Cardiac fibroblast (primary cell): Measurements from ENCODE around the gene PAIP2.
"Not testable (repeated sequence)": the region's sequence is repeated elsewhere in the genome, so short reads cannot be mapped to it uniquely, and the experiment has no call there.

Experiments used
- DNase-seq, 2 donors: peaks; one replicate each; pipeline versions ENCODE4 v3.0.0 to v3.0.0-alpha.2; 2010; ENCODE audit warnings: low read depth in 2 of 2
- H3K4me3 ChIP-seq, 2 donors: replicated peaks in 1 of 2; 1 replicate in 1 of 2; 2 replicates in 1 of 2; pipeline ENCODE4 v1.5.1; 2011; ENCODE audit warnings: low read depth in 2 of 2, low read length in 2 of 2, mild to moderate bottlenecking in 2 of 2, moderate library complexity in 1 of 2
- TF ChIP-seq, protein P1 (sequence below): IDR thresholded peaks from one replicate; pipeline ENCODE4 v1.5.1; 2011; ENCODE audit warnings: low read depth, mild to moderate bottlenecking, low read length, inconsistent platforms

Gene PAIP2

GRCh38 chr5:139403787-139404483, 62.3 kb downstream of the PAIP2 start, which contains the start of gene SPATA24:
TSS of gene SPATA24 (minus strand) at chr5:139404089. CDS start at chr5:139404060, 29 bp downstream.
- TF ChIP-seq, protein P1, sequence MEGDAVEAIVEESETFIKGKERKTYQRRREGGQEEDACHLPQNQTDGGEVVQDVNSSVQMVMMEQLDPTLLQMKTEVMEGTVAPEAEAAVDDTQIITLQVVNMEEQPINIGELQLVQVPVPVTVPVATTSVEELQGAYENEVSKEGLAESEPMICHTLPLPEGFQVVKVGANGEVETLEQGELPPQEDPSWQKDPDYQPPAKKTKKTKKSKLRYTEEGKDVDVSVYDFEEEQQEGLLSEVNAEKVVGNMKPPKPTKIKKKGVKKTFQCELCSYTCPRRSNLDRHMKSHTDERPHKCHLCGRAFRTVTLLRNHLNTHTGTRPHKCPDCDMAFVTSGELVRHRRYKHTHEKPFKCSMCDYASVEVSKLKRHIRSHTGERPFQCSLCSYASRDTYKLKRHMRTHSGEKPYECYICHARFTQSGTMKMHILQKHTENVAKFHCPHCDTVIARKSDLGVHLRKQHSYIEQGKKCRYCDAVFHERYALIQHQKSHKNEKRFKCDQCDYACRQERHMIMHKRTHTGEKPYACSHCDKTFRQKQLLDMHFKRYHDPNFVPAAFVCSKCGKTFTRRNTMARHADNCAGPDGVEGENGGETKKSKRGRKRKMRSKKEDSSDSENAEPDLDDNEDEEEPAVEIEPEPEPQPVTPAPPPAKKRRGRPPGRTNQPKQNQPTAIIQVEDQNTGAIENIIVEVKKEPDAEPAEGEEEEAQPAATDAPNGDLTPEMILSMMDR, result no peak
- peak within 1 kb of the TSS; percentile 50 to 68 for H3K4me3 ChIP-seq
- DNase-seq, result peak; percentile 97 to 98

DNA sequence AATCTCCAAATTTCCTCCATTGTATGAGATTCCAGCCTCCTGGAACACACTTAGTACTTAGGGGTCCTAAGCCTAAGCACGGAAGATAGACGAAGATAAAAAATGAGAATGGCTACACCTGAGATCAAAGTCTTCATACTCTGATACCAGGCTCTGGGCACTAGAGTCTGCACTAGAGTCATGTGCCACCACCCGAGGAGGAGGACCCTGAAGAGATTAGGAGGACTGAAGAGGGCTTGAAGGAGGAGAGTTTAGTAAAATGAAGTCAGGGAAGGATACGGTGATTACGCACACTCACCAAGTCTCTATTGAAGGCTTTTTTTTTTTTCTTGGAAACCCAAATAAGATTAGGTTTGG, 62.8 kb downstream of the PAIP2 start:
- TF ChIP-seq, protein P1, result no peak
- H3K4me3 ChIP-seq, result peak overlapping the region in 1 of 2 donors; percentile 68
- DNase-seq, result no peak

- no peak overlapping the region for H3K4me3 ChIP-seq
- TF ChIP-seq, protein P1, result no peak
- DNase-seq, result no peak
Observed at GRCh38 chr5:139406963-139407362, 65.3 kb downstream of the PAIP2 start.

GRCh38 chr5:139407517-139407916, 65.9 kb downstream of the PAIP2 start:
- no peak overlapping the region for H3K4me3 ChIP-seq
- no peak for DNase-seq
- TF ChIP-seq, protein P1, result no peak

- DNase-seq, result no peak
- H3K4me3 ChIP-seq, result no peak overlapping the region
- TF ChIP-seq, protein P1, result no peak
Observed at GRCh38 chr5:139408191-139408590, 66.5 kb downstream of the PAIP2 start.

DNA sequence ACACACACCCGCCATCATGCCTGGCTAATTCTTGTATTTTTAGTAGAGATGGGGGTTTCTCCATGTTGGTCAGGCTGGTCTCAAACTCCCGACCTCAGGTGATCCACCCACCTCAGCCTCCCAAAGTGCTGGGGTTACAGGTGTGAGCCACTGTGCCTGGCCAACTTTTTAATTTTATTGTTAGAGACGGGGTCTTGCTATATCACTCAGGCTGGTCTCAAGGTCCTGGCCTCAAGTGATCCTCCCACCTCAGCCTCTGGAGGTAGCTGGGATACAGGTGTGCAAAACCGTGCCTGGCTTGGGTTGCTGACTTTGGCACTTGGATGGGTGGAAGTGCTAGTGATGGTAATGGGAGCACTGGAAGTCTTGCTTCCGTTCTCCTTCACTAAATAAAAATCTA, 67.5 kb downstream of the PAIP2 start:
- H3K4me3 ChIP-seq, DNase-seq: not testable (repeated sequence)

DNA sequence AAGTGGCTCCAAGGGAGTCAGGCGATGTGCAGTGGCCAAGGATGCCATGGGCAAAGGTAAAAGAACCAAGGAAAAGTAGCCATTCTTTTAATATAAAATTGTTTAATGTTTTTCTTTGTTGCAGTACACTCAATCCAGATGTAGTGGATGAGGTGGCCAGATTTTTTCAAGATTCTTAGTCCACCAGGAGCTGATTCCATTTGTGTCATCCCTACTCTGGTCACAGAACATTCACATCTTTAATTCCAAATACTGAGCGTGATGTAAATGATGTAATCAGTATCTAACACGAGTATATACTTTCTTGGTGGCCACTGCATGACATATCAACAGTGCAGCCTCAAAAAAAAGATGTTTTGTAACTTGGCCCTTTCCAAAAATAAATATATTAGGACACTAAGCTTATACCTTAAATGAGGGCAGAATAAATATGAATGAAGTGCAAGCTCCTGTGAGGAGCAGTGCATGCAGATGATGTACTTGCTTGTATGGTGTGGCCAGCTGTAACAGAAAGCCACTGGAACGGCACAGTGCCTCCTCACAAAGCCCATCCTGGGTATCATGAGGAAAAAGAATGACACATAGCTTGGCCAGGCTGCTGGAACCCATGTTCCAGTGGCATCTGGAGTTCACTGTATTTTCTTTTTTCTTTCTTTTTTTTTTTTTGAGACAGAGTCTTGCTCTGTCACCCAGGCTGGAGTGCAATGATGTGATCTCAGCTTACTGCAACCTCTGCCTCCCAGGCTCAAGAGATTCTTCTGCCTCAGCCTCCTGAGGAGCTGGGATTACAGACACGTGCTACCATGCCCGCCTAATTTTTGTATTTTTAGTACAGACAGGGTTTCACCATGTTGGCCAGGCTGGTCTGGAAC, 68.7 kb downstream of the PAIP2 start:
- no peak overlapping the region for H3K4me3 ChIP-seq
- no peak for DNase-seq
- TF ChIP-seq, protein P1, result no peak
